HG03575 (cell line): ENCODE measurements around the gene CMSS1.

Source experiments
- ATAC-seq: cut with Tn5 transposase; IDR thresholded peaks from one replicate; pipeline ENCODE4 v1.9.1; 2021; ENCODE audit not compliant: unreplicated experiment, insufficient number of reproducible peaks, low FRiP score; ENCODE audit errors: extremely low read depth

The CMSS1 gene

GRCh38 chr3:100158918-100159330 is 341.3 kb downstream of the CMSS1 start:
- no peak for ATAC-seq

- ATAC-seq: no peak
Measured at GRCh38 chr3:100159331-100160153, 341.9 kb downstream of the CMSS1 start.

- no peak for ATAC-seq
Measured at GRCh38 chr3:100160521-100160920, 342.9 kb downstream of the CMSS1 start.

GRCh38 chr3:100163787-100164186 is 346.1 kb downstream of the CMSS1 start:
- ATAC-seq: no peak

- no peak for ATAC-seq
Measured at GRCh38 chr3:100164743-100165142, 347.1 kb downstream of the CMSS1 start.

- ATAC-seq: no peak
Measured at GRCh38 chr3:100165926-100166550, 348.4 kb downstream of the CMSS1 start.

GRCh38 chr3:100169201-100169920 is 351.7 kb downstream of the CMSS1 start:
- no peak for ATAC-seq

GRCh38 chr3:100170486-100170885 is 352.8 kb downstream of the CMSS1 start:
- no peak for ATAC-seq

GRCh38 chr3:100171211-100171914 is 353.7 kb downstream of the CMSS1 start:
- no peak for ATAC-seq

GRCh38 chr3:100173961-100174360 is 356.3 kb downstream of the CMSS1 start:
- ATAC-seq: no peak

- no peak for ATAC-seq
Measured at GRCh38 chr3:100175637-100176280, 358.1 kb downstream of the CMSS1 start.

GRCh38 chr3:100179692-100180349 is 362.2 kb downstream of the CMSS1 start:
- ATAC-seq: no peak

GRCh38 chr3:100183608-100184125 is 366.0 kb downstream of the CMSS1 start:
- ATAC-seq: no peak

- ATAC-seq: no peak
Measured at GRCh38 chr3:100184948-100185570, 367.4 kb downstream of the CMSS1 start.

- ATAC-seq: no peak
Measured at GRCh38 chr3:100185847-100186246, 368.2 kb downstream of the CMSS1 start.

- ATAC-seq: no peak
Measured at GRCh38 chr3:100189444-100189964, 371.8 kb downstream of the CMSS1 start.

GRCh38 chr3:100195375-100195774 is 377.7 kb downstream of the CMSS1 start:
- no peak for ATAC-seq

- ATAC-seq: no peak
Measured at GRCh38 chr3:100197876-100198275, 380.2 kb downstream of the CMSS1 start.
